H1 (cell line): ENCODE data around the gene MAST1. TPM values are rescaled to one million over a fixed set of nuclear protein-coding genes. Genes with fewer than 3 reads are reported as not detected.

ENCODE experiments used
- ASH2L ChIP-seq: fragments of 200-600, 300-600 bp; sonication (generic); IDR thresholded peaks from one replicate; pipeline ENCODE4 v1.7.1; 2017; ENCODE audit warnings: low read length
- BACH1 ChIP-seq: IDR thresholded peaks from 2 replicates; pipeline ENCODE4 v1.6.1; 2012; ENCODE audit warnings: low read length, improper control_type of control experiment
- CHD1 ChIP-seq: IDR thresholded peaks from 2 replicates; pipeline ENCODE4 v1.6.1; 2012; ENCODE audit warnings: low read depth, low read length, improper control_type of control experiment
- CHD7 ChIP-seq: fragments of 300-600 bp; sonication (generic); IDR thresholded peaks from 2 replicates; pipeline ENCODE4 v1.7.1; 2012; ENCODE audit warnings: low read length, moderate library complexity, mild to moderate bottlenecking, inconsistent platforms; ENCODE audit not compliant: insufficient replicate concordance
- CTCF ChIP-seq, 3 experiments: IDR thresholded peaks; 1 replicate in 2 of 3; 2 replicates in 1 of 3; pipeline versions ENCODE4 v1.5.1 to v1.6.1; 2011; ENCODE audit warnings: low read length in 3 of 3, mild to moderate bottlenecking in 3 of 3, inconsistent platforms in 2 of 3, low read depth in 1 of 3, moderate library complexity in 1 of 3; ENCODE audit not compliant: insufficient read depth in 1 of 3; ENCODE audit errors: control extremely low read depth in 1 of 3
- EP300 ChIP-seq, 2 experiments: IDR thresholded peaks; 1 replicate in 1 of 2; 2 replicates in 1 of 2; pipeline ENCODE4 v1.6.1; 2011 to 2012; ENCODE audit warnings: low read depth in 2 of 2, low read length in 2 of 2, mild to moderate bottlenecking in 2 of 2, borderline replicate concordance in 1 of 2, inconsistent platforms in 1 of 2, moderate library complexity in 1 of 2
- KDM1A ChIP-seq: fragments of 200-600, 300-600 bp; sonication (generic); IDR thresholded peaks from 2 replicates; pipeline ENCODE4 v1.7.1; 2016; ENCODE audit warnings: mild to moderate bottlenecking, low read length, borderline replicate concordance
- POLR2AphosphoS5 ChIP-seq: IDR thresholded peaks from 2 replicates; pipeline ENCODE4 v1.6.1; 2011; ENCODE audit warnings: low read depth, low read length
- polyA plus RNA-seq, 7 experiments: library from polyadenylated mRNA; depleted of rRNA in 3 of 7; stranded (reverse) in 5 of 7; unstranded in 2 of 7; fragments of >200 nt in 5 of 7; fragments of 200-250 nt in 2 of 7; gene quantifications; 1 replicate in 5 of 7; 2 replicates in 1 of 7; 4 replicates in 1 of 7; pipeline versions ENCODE4 v1.2.1 to v1.2.3, GENCODE V29; 2011 to 2013; ENCODE audit warnings: missing spikeins in 2 of 7, mixed read lengths in 2 of 7
- total RNA-seq: library from RNA; stranded (reverse); fragmentation: NEBNext Ultra II Directional; extraction: Animal tissue kit (Norgen Biotek cat#: 25700); gene quantifications from 2 replicates; pipeline ENCODE4 v1.2.1, GENCODE V29; 2021

Gene MAST1
- total and polyA plus RNA-seq, 2 of the 8 experiments (the other 6 are each of a cell fraction or from before 2014, with no cell fraction given): 15.6 to 28.3 TPM

- TF ChIP-seq CHD7: no peak
- TF ChIP-seq ASH2L: peak; percentile 48
- no peak for TF ChIP-seq KDM1A
- TF ChIP-seq CTCF (IDR thresholded peaks at IDR 0.05; ENCODE audit: control extremely low read depth in 1 of 3, insufficient read depth in 1 of 3, low read depth in 1 of 3, low read length in 3 of 3): no peak
- TF ChIP-seq CHD1: no peak
- no peak for TF ChIP-seq BACH1
- TF ChIP-seq POLR2AphosphoS5: peak; percentile 77; the same call in 1 of the 2 replicates
- peak in 1 of 2 experiments; percentile 15; a peak in 1 of 3 replicates for TF ChIP-seq EP300 (IDR thresholded peaks at IDR 0.05; ENCODE audit: borderline replicate concordance in 1 of 2, low read depth in 2 of 2, low read length in 2 of 2)
These were observed 43.0 kb downstream of the MAST1 start, which contains the start of gene DNASE2 (continued) for GRCh38 chr19:12881172-12881808.
